Tibial artery (tissue), 4 donors: ENCODE data around the gene TFAM.

Experiments
- DNase-seq, 2 donors: peaks; one replicate each; pipeline ENCODE4 v3.0.0-alpha.2; 2019
- H3K27ac ChIP-seq, 2 donors: fragments of 200-600 bp; sonication (generic) in 1 of 2; 1 replicate in 1 of 2; 2 replicates in 1 of 2; pipeline ENCODE4 v1.5.1; 2018 to 2019; ENCODE audit warnings: mild to moderate bottlenecking in 1 of 2
- H3K27me3 ChIP-seq, 2 donors: fragments of 200-600 bp; sonication (generic) in 1 of 2; one replicate each; pipeline versions ENCODE4 v1.5.1 to v1.6.0; 2016 to 2019
- H3K36me3 ChIP-seq, 3 donors: fragments of 200-600 bp; sonication (generic) in 2 of 3; one replicate each; pipeline ENCODE4 v1.5.1; 2016 to 2019; ENCODE audit warnings: mild to moderate bottlenecking in 2 of 3
- H3K4me1 ChIP-seq, 4 donors: fragments of 200-600 bp; sonication (generic) in 2 of 4; 1 replicate in 3 of 4; 2 replicates in 1 of 4; pipeline ENCODE4 v1.5.1; 2016 to 2019
- H3K4me3 ChIP-seq, 2 donors: fragments of 200-600 bp; sonication (generic) in 1 of 2; 1 replicate in 1 of 2; 2 replicates in 1 of 2; pipeline ENCODE4 v1.5.1; 2018 to 2019; ENCODE audit warnings: mild to moderate bottlenecking in 2 of 2
- H3K9me3 ChIP-seq, 3 donors: fragments of 200-600 bp; sonication (generic) in 1 of 3; one replicate each; pipeline ENCODE4 v1.5.1; 2016 to 2019
- intact Hi-C: fragments of 100-400 bp; cut with DNase I; formaldehyde crosslinking; loops from one replicate; pipeline ENCODE4 v1.15.0; 2023; ENCODE audit warnings: low total_unique reads
- TF ChIP-seq, protein P1 (sequence below), 2 experiments: fragments of 200-600 bp in 1 of 2; fragments of 450-650 bp in 1 of 2; IDR thresholded peaks; one replicate each; pipeline ENCODE4 v1.5.1; 2017 to 2019; ENCODE audit warnings: antibody characterized with exemption in 2 of 2, mild to moderate bottlenecking in 1 of 2, moderate library complexity in 1 of 2

Gene TFAM

DNA sequence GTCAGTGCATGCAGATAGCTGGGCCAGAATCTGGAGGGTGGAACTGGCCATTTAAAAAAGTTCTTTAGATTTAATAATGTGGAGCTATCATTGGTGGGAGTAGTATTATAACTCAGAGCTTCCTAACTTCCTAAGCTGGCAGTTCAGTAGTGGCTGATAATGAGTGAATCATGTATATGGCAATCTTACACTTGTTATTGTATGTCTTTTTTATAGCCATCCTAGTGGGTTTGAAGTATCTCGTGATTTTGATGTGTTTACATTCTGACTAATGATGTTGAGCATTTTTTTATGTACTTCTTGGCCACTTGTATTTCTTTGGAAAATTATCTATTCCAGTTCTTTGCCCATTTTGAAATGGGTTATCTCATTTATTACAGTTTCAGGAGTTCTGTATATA lies 15.4 kb downstream of the TFAM start:
- DNase-seq, result no peak
- Histone ChIP-seq H3K27me3 (no peaks in the 10 kb centered on the region), H3K27ac (no peak overlapping the region), H3K4me3 (no peak overlapping the region), H3K36me3 (peaks cover 10 to 22% (median 22%) of the 10 kb centered on the region in 3 donors), H3K4me1 (no peaks in the 10 kb centered on the region), H3K9me3 (no peaks in the 10 kb centered on the region)
- TF ChIP-seq, protein P1, sequence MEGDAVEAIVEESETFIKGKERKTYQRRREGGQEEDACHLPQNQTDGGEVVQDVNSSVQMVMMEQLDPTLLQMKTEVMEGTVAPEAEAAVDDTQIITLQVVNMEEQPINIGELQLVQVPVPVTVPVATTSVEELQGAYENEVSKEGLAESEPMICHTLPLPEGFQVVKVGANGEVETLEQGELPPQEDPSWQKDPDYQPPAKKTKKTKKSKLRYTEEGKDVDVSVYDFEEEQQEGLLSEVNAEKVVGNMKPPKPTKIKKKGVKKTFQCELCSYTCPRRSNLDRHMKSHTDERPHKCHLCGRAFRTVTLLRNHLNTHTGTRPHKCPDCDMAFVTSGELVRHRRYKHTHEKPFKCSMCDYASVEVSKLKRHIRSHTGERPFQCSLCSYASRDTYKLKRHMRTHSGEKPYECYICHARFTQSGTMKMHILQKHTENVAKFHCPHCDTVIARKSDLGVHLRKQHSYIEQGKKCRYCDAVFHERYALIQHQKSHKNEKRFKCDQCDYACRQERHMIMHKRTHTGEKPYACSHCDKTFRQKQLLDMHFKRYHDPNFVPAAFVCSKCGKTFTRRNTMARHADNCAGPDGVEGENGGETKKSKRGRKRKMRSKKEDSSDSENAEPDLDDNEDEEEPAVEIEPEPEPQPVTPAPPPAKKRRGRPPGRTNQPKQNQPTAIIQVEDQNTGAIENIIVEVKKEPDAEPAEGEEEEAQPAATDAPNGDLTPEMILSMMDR (IDR thresholded peaks at IDR 0.05), result no peak
- intact Hi-C loops, result no loop called here

DNA sequence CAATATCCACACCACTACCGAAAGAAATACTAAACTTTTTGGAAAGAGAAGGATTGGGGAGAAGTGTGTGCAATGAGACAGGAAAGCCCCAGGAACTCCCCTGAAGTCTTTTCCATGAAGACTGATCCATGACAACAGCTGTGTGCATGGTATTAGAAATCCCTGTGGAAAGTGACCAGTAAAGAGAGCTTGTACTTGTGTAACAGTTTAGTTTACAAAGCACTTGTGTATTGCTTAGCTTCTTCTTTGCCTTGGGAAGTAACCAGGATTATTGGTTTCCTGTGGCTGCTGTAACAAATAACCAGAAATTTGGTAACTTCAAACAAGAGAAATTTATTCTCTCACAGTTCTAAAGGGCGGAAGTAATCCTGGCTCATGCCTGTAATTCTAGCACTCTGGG lies 18.8 kb downstream of the TFAM start:
- Histone ChIP-seq H3K4me3 (no peak overlapping the region), H3K4me1 (no peaks in the 10 kb centered on the region), H3K9me3 (no peaks in the 10 kb centered on the region), H3K27me3 (no peaks in the 10 kb centered on the region), H3K36me3 (no peaks in the 10 kb centered on the region), H3K27ac (no peak overlapping the region)
- DNase-seq, result no peak
- TF ChIP-seq, protein P1 (IDR thresholded peaks at IDR 0.05), result no peak
- intact Hi-C loops, result no loop called here

DNA sequence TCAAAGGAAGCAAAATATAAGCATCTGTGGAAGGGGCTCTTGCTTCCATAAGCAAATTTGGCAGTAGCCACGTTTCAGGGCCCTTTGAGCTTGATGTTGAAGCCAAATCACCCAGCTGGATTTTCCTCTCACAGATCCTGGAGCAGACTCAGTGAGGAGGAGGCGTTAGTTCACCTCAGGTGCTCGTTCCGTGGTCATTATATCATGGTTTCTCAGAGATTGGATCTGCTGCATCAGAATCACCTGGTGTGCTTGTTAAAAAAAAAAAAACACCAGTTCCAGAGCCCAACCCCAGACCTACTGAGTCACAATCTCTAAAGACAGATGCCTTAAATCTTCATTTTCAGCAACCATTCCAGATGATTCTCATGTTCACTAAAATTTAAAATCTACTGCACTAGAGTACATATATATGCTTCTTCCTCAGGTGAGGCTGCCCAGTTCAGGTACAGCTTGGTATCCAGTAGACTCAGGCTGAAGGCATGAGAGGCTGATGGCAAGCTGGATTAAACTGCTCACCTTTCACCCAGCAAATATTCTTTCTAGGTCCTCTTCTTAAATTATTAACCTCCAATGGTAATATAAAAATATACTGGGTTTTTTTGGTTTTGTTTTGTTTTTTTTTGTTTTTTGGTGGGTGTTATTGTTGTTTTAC lies 24.9 kb downstream of the TFAM start:
- no peaks in the 10 kb centered on the region for H3K27me3 ChIP-seq
- H3K27ac ChIP-seq, result no peak overlapping the region
- H3K4me1 ChIP-seq, result peaks cover 0 to 8% (median 2%) of the 10 kb centered on the region in 4 donors
- no peaks in the 10 kb centered on the region for H3K9me3 ChIP-seq
- no peaks in the 10 kb centered on the region for H3K36me3 ChIP-seq
- TF ChIP-seq, protein P1 (IDR thresholded peaks at IDR 0.05), result no peak
- intact Hi-C loops, result loop anchor here (10.0 kb wide), 1 partner anchor 105 kb away; the partner anchor contains the start of gene BICC1
- no peak overlapping the region for H3K4me3 ChIP-seq
- no peak for DNase-seq

DNA sequence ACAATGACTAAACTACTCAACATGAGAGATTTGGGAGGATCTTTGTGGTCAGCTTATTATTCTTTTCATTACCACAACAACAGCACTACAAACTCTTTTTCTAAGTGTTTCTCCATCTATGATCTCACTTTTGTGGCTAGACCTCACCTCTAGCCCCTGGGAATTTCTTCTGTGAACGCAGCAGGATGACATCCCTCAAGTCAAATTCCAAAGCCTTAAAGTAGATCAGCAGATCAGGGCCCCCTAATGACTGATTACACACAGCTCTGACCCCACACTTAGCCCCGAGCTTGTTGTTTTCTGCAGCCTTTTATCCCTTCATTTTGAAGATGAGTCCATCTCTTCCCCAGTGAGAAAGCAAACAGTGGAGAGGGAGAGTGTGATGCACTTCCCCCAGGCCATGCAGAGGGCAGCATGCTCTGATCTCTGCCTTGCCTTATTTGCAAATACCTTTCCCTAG lies 27.3 kb downstream of the TFAM start:
- no peak overlapping the region for H3K4me3 ChIP-seq
- DNase-seq, result no peak
- peaks cover 0 to 8% (median 2%) of the 10 kb centered on the region in 4 donors for H3K4me1 ChIP-seq
- H3K9me3 ChIP-seq, result no peaks in the 10 kb centered on the region
- TF ChIP-seq, protein P1 (IDR thresholded peaks at IDR 0.05), result no peak
- intact Hi-C loops, result loop anchor here (10.0 kb wide), 1 partner anchor 102 kb away; the partner anchor contains the start of gene BICC1
- H3K27me3 ChIP-seq, result no peaks in the 10 kb centered on the region
- no peaks in the 10 kb centered on the region for H3K36me3 ChIP-seq
- H3K27ac ChIP-seq, result no peak overlapping the region

DNA sequence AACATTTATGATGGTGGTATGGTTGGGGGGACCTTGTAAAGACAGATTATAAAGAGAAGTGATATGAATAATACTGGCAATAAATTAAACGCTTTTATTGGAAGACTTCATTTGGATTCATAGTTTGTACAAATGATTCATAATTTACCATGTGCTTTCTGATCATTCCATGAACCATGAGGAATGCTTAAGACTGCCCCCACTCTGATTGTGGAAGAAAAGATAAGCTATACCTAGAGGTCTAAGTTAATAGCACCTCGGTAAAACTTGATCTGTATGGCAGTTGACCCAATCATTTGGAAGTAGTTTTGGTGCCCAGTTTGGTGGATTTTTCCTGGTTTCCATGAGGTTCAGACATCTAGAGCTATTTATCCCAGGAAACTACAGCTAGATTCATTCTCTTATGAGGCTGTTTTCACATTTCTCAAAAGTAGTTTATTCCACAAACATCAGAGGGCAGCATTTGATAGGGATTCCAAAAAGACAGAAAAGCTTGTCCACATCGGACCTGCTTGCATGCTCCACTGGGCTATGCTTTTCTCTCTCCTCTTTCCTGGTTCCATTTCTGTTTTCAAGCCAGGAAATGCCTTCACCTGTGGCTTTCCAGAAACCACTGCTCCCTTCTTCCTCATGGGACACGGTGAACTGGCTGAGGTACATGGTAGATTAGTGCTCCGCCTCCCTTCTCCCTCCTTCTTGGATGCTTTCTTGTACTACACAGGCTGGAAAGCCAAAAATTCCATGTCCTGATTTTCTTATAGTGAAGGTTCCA lies 29.2 kb downstream of the TFAM start:
- H3K4me1 ChIP-seq, result peaks cover 0 to 8% (median 2%) of the 10 kb centered on the region in 4 donors
- no peak for DNase-seq
- H3K27me3 ChIP-seq, result no peaks in the 10 kb centered on the region
- TF ChIP-seq, protein P1 (IDR thresholded peaks at IDR 0.05), result peak; percentile 50 to 51
- H3K27ac ChIP-seq, result no peak overlapping the region
- intact Hi-C loops, result loop anchor here (10.0 kb wide), 1 partner anchor 100 kb away; the partner anchor contains the start of gene BICC1
- no peaks in the 10 kb centered on the region for H3K9me3 ChIP-seq
- H3K36me3 ChIP-seq, result no peaks in the 10 kb centered on the region
- no peak overlapping the region for H3K4me3 ChIP-seq
